GM18517 (cell line): ENCODE measurements around the gene KRTAP5-4.
"Not testable (repeated sequence)": the region's sequence is repeated elsewhere in the genome, so short reads cannot be mapped to it uniquely, and the experiment has no call there.

Source experiments
- ATAC-seq: cut with Tn5 transposase; IDR thresholded peaks from one replicate; pipeline ENCODE4 v1.9.1; 2021; ENCODE audit warnings: mild to moderate bottlenecking, moderate library complexity; ENCODE audit not compliant: unreplicated experiment

KRTAP5-4 gene

DNA sequence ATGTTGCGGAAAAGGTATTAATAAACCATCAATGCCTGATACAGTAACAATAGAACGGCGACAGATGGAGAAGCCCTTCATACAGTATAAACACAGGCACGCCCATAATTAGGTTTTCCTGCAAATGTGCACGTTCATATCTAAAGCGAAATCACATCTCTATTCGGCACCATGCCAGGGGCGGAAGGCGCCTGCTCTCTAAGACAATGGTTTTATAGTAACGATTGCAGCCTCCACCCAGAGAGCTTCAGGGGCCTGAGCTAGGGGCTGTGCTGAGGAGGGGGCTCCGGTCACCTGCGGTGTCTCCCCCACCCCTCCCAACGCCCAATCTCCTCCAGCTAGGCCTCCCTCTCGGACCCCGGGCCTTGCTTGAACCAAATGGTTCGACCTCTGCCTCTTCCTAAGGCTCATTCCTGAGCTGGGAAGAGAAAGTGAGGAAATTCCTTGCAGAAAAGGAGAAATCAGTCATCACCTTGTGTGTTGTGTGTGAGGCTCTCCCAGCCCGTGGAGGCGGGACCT lies 17.2 kb upstream of the KRTAP5-4 start:
- no peak for ATAC-seq

DNA sequence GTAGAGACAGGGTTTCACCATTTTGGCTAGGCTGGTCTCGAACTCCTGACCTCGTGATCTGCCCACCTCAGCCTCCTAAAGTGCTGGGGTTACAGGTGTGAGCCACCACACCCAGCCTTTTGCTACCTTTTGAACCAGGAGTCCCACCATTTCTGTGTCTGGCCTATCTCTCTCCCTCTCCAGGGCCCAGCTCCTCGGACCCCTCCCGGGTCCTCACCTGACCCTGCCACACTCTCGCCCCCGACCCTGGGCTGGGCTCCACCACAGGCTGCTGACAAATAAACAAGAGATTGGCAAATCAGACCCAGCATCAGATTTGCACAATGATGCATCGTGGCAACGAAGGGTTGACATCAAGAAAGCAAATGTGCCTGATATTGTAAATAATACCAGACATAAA lies 16.4 kb upstream of the KRTAP5-4 start:
- no peak for ATAC-seq

DNA sequence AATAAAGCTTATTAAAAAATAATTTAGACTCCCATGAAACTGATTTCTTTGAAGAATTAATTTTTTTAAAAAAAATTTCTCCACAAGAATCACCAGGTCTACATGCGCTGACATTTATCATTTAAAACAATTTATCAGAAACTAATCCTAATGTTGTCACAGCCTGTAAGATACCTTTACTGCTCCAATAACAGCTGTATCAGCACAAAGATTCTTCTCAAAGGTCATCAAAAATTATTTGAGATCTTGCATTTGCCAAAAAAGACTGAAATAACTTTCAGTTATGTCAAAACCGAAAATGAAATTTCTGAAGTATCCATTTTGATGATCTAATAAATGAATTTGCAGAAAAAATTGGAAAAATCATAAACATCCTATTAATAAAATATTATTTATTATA lies 15.7 kb upstream of the KRTAP5-4 start:
- no peak for ATAC-seq

DNA sequence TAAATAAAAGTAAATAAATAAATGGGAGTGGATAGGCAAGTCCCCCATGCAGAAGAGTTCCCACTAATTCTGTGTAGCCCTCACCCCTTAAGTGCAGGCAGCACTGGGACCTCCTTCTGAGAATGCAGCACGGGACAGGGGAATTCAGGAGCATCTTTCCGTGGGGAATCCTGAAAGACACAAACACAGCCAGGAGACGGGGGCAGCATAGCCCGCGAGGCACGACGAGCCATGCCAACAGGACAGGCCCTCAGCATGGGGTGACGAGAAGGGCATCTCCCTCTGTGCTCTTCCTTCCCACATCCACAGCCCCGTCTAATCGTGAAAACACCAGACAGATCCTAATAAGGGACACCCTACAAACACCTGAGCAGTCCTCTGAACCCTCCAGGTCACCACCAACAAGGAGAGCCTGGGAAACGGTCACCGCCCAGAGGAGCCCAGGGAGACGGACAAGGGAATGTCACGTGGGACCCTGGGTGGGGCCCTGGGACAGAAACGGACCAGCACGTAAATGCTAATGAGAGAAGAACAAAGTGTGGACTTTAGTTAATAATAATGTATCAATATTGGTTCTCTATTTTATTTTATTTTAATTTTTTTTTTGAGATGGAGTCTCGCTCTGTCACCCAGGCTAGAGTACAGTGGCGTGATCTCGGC lies 14.5 kb upstream of the KRTAP5-4 start:
- no peak for ATAC-seq

DNA sequence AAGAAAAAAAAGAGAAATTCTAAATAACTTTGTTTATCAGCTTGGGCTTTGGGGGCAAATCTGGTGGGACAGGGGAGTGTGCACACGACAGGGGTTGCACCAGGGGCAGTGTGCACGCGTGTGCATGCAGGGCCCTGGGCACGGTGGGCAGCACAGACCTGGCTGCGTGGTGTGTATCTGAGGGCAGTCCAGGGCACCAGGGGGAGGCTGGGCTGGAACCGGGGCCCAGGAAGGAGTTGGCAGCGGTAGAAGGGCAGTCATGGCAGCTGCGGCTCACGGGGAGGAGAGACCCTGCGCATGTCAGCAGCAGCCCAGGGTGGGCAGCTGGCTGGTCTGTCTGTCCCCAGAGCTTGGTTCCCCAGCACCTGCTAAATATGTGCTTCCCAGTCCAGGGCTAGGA lies 11.9 kb upstream of the KRTAP5-4 start:
- no peak for ATAC-seq

DNA sequence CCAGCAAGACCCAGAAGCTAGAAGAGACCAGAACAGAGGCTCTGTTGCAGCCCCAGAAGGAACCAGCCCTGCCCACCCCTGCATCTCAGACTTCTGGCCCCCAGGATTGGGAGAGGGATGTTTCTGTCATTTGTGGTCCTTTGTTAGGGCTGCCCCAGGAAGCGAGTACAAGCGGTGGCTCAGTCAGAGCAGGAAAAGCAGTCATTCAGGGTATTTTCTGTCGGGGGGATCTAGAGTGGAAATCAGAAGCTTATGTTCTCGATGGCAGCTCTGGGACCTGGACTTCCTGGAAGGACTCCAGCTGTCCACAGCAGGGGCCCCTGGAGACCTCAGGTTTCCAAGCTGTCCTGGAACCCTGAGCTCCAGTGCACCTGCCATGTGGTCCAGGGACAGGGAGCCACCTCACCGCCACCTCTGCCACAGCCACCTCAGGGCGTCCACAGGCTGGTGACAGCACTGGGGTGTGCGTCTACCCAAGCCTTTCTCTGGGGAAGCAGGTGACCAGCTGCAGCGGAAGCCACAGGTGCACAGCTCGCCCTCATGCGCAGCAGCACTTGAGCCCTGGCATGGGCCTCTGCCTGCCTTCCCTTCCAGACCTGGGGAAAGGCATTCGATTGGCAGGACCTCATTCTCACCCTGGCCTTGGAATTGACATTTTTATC lies 10.2 kb upstream of the KRTAP5-4 start:
- no peak for ATAC-seq

DNA sequence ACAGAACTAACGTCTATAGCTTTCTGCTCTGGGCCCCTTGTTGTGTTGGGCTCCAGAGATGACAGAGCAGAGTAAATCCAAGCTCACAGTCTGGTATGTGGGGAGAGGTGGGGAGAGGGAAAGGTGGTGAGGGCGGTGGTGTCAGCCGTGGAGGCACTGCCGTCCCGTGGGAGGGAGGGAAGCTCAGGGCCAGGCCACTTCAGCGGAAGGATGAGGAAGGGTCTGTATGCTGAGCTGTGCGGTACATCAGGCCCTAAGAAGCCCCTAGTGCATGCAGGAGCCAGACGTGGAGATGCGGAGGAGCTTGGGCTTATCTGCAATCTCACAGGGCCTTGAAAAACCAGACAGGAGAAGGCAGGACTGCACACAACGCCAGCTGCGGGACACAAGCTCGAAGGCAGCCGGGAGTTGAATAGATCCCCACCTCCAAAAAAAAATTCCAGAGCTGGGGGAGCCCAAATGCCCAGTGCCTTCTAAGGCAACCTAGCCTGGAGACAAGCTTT lies 9.2 kb upstream of the KRTAP5-4 start:
- no peak for ATAC-seq

DNA sequence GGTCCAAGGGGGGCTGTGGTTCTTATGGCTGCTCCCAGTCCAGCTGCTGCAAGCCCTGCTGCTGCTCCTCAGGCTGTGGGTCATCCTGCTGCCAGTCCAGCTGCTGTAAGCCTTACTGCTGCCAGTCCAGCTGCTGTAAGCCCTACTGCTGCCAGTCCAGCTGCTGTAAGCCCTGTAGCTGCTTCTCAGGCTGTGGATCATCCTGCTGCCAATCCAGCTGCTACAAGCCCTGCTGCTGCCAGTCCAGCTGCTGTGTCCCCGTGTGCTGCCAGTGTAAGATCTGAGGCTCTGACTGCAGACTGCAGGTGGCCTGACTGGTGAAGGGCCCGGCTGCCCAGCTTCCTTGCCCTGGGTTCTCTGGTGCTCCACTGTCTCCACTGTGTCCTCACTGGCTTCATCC lies 8.3 kb upstream of the KRTAP5-4 start:
- no peak for ATAC-seq

DNA sequence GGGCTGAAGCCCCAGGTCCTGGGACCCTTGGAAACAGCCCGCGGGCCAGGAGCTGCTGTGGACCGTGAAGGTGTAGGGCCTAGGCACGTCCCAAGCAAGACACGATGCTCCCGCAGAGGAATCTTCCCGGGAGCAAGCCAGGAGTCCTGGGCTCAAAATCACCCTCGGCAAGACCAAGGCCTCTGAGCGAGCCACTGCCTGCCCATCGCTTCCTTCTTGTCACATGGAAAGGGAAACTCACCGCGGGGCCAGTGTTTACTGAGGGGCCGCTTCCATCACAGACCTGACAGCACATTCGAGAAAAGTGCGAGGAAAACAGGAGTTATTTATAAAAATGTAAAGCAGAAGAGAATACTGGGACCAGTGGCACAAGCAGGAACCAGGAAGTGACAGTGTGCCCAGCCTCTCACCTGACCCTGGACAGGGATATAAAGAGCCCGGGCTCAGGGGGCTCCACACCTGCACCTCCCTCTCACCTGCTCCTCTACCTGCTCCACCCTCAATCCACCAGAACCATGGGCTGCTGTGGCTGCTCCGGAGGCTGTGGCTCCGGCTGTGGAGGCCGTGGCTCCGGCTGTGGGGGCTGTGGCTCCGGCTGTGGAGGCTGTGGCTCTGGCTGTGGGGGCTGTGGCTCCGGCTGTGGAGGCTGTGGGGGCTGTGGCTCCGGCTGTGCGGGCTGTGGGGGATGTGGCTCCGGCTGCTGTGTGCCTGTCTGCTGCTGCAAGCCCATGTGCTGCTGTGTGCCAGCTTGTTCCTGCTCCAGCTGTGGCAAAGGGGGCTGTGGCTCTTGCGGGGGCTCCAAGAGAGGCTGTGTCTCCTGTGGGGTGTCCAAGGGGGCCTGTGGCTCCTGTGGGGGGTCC lies 7.6 kb upstream of the KRTAP5-4 start, which contains the start of gene KRTAP5-5:
Gene KRTAP5-5 (plus strand): TSS at position 450 of the 860 bp plus-strand sequence. CDS start 66 bp downstream, at position 516.
- ATAC-seq = no peak

DNA sequence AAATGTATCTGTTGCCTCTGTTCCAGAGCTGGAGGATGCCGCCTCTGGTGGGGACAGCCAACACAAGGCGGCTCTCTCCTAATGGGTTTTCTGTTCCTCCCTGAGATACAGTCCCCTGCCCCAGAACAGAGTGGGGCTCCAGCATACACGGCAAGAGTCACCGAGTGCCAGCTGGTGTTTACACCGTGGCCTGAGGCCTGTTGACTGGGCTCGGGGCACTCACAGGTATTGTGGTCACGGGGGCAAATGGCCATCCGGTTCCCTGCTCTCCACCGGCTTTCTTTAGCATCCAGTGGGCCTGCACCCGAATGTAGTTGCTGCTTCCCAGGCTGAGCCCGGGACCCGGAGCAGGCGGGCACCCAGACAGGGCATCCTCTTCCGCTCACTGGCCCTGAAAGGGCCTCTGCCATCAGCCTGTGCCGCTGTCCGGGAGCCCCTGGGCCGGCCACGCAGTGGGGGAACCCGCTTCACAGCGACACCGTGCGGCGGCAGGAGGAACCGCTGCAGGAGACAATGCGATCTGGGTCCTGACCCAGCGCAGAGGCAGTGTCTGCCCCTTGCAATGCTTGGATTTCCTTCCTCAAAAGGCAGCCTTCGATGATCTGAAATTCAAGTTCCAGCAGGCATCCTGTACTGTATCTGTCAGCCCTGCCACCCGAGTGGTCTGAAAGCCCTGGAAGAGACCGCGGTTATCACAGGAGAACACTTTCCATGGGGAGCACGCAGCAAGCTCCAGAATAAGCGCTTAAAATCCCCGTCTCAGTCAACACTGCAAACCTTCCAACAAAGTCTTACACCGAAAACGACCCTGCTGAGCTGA lies 6.8 kb upstream of the KRTAP5-4 start:
- no peak for ATAC-seq

DNA sequence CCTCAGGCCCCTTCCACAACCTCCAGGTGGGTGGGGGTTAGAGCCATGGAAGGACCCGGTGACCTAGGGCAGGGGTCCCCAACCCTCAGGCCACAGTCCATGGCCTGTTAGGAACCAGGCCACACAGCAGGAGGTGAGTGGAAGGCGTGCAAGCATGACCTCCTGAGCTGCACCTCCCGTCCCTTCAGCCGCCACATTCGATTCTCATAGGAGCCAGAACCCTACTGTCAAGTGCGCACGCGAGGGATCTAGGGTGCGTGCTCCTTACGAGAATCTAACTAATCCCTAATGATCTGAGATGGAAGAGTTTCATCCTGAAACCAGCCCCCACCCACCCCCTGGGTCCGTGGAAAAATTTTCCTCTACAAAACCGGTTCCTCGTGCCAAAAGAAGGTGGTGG lies 3.6 kb upstream of the KRTAP5-4 start:
- ATAC-seq = no peak

DNA sequence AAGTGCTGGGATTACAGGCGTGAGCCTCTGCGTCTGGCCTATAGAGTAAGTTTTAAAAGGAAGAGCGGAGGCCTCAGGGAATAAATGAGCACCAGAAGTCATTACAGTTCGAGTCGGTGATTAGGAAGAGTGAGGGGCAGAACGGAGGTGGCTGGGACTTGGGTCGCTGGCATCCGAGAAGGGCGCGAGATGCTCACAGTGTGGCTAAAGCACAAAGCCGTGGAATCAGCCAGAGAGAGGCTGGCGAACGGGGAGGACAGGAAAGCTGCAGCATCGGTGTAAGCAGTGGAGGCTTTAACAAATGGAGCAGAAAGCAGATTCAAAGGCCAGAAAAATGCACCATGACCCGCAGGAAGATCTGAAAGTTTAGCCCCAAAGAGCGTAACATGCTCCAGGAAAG lies 2.7 kb upstream of the KRTAP5-4 start:
- no peak for ATAC-seq

DNA sequence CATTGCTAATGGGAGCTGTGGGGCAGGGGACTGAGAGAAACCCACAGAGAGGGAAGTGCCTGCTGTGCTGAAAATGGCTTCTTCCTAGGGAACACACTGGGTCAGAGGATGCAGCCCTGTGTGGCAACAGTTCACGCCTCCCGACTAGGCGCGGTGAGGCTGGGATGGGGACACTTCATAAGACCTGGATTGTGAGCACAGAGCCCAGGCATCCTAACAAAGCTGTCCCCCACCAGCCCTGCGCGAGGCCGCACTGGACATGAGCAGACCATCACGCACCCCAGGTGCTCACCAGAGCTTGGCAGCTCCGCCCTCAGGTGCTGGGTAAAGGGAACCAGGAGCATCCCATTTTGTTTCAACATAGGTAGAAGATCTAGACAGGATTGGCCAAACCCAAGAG lies 1.8 kb upstream of the KRTAP5-4 start:
- no peak for ATAC-seq

DNA sequence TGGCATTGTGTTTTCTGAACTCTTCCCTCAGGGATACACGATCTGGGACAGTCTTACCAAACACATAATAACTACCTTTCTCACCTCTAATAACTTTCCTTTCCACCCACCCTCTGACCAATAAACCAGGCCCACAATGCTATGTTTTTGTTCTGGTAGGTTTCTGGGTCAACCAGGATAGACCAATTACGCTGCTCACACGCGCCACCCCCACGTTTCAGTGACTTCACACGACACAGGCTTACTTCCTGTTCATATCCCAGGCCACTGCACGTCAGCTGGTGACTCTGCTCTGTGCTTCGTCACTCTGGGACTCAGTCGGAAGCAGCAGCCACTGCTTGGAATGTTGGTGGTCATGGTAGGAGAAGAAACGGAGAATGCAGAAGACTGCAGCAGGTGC lies 2.5 kb downstream of the KRTAP5-4 start:
- no peak for ATAC-seq

DNA sequence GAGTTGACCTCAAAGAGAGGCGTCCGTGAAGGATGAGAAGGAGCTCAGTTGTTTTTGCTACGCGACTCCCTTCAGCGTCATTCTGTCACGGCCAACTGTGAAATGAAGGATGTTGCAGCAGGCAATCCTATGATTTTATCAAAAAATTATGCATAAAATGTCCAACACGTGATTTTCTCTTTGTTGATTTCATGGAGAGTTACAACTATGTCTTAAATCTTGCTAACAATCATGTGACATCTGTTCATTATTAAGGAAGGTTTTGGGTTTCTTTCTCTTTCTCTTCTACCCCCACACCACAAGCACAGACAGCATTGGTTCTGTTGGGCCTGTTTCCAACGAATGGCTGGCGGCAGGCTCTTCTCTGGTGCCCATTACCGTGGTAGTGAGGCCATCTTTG lies 3.7 kb downstream of the KRTAP5-4 start:
- no peak for ATAC-seq

DNA sequence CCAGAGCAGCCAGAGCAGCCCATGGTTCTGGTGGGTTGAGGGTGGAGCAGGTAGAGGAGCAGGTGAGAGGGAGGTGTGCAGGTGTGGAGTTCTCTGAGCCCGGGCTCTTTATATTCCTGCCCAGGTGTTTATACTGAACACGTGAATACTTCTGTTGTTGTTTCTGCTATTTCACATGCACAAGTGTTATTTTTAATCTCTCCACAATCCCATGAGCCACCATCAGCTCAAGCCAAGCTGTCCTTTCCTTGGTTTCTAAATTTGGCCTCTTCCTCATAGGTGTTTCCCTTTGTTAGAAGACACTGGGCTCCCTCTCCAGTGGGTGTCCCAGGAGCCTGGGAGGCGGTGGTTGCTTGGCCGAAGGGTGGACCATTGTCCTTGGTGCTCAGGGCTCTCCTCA lies 13.6 kb downstream of the KRTAP5-4 start, which contains the start of gene KRTAP5-3:
Gene KRTAP5-3 (minus strand): TSS at position 101 of the 400 bp plus-strand sequence. CDS start 78 bp downstream, at position 23.
- ATAC-seq = no peak

DNA sequence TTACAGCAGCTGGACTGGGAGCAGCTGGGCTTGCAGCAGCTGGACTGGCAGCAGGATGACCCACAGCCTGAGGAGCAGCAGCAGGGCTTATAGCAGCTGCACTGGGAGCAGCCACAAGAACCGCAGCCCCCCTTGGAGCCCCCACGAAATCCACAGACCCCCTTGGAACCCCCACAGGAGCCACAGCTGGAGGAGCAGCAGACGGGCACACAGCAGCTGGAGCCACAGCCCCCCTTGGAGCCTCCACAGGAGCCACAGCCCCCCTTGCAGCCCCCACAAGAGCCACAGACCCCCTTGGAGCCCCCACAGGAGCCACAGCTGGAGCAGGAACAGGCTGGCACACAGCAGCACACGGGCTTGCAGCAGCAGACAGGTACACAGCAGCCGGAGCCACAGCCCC lies 14.0 kb downstream of the KRTAP5-4 start:
- not testable (repeated sequence) for ATAC-seq

DNA sequence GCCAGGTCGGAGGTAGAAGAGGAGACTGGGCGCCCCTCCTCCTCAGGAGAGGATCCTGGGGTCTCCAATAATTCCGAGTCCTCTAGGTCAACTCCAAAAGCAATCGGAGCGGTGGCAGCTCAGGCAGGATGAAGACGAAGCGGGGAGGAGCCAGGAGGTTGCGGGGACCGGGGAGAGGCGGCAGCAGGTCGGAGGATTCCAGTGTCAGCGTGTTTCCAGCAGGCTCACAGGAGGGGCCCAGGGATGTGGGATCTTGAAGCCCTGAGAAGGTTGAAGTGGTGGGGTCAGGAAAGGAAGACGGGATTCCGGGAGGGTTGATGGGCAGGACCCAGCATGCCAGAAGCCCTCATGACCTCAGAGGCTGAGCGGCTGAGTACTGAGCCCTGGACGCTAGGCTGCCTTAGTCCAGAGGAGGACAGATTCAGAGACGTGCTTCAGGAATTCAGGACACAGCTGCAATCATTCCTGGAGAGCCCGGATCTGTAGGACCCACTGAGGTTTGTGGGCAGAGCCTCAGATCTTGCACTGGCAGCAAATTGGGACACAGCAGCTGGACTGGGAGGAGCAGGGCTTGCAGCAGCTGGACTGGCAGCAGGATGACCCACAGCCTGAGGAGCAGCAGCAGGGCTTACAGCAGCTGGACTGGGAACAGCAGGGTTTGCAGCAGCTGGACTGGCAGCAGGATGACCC lies 14.6 kb downstream of the KRTAP5-4 start:
- not testable (repeated sequence) for ATAC-seq

DNA sequence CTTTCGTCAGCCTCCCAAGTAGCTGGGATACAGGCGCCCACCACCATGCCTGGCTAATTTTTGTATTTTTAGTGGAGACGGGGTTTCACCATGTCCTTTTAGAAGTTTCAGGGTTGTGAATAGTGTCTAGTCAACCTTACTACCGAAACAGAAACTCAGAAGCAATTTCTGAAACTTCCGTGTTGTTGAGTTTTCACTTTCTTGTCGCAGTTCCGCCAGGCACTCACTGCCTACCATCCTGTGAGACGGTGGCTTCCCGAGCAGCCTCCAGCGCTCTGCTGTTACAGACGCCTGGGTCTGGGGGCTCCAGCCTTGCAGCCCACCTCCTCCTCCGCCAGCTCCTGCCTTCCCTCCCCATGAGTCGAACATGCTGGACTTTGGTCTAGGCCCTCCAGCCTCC lies 16.0 kb downstream of the KRTAP5-4 start:
- peak; percentile 98 for ATAC-seq

DNA sequence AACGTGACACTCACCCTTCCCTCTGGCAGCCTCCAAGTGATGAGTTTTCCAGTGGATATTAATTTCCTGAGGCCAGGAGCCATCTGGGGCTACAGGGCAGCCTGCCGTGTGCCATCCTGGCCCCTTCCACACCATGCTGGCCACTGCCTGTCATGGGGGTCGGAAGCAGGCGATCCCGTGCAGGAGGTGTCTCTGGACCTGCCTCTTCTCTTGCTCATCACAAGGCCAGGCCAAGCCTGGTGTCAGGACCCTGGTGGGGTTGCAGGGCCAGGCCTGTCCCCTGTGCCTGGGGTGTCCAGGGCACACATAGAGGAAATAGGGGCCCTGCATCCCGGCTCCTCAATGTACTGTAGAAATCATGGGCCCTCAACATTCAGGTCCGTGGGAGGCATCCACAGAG lies 17.2 kb downstream of the KRTAP5-4 start:
- ATAC-seq = no peak
